Lung (tissue), 12 donors: ENCODE results near the gene MPZL2. TPM values are rescaled to one million over a fixed set of nuclear protein-coding genes. Genes with fewer than 3 reads are reported as not detected.

Experiments
- ATAC-seq: fragments of 200-7000 bp; cut with Tn5 transposase; one replicate; pipeline ENCODE4 v1.9.1; 2020; ENCODE audit warnings: moderate number of reproducible peaks; ENCODE audit not compliant: insufficient read depth, low FRiP score
- DNase-seq, 3 donors: peaks; one replicate each; pipeline ENCODE4 v3.0.0-alpha.2; 2013 to 2017
- H3K27ac ChIP-seq, 2 donors: one replicate each; pipeline ENCODE4 v1.5.1; 2013; ENCODE audit warnings: mild to moderate bottlenecking in 2 of 2, moderate library complexity in 2 of 2, control low read depth in 1 of 2, inconsistent platforms in 1 of 2, low read depth in 1 of 2, low read length in 1 of 2
- H3K27me3 ChIP-seq, 3 donors: one replicate each; pipeline ENCODE4 v1.5.1; 2013; ENCODE audit warnings: low read length in 2 of 3; ENCODE audit not compliant: control insufficient read depth in 3 of 3, insufficient read depth in 3 of 3
- H3K36me3 ChIP-seq, 4 donors: one replicate each; pipeline ENCODE4 v1.5.1; 2013; ENCODE audit warnings: low read length in 4 of 4, mild to moderate bottlenecking in 1 of 4, moderate library complexity in 1 of 4; ENCODE audit not compliant: control insufficient read depth in 4 of 4, insufficient read depth in 4 of 4
- H3K4me1 ChIP-seq, 5 donors: one replicate each; pipeline ENCODE4 v1.5.1; 2013; ENCODE audit warnings: low read length in 5 of 5, mild to moderate bottlenecking in 2 of 5, moderate library complexity in 1 of 5; ENCODE audit not compliant: control insufficient read depth in 5 of 5, insufficient read depth in 5 of 5
- H3K4me3 ChIP-seq: one replicate; pipeline ENCODE4 v1.5.1; 2013; ENCODE audit warnings: mild to moderate bottlenecking, control low read depth, moderate library complexity
- H3K9ac ChIP-seq, 2 donors: one replicate each; pipeline ENCODE4 v1.5.1; 2013; ENCODE audit warnings: low read length in 2 of 2, control low read depth in 1 of 2; ENCODE audit not compliant: insufficient read depth in 1 of 2
- H3K9me3 ChIP-seq, 4 donors: one replicate each; pipeline ENCODE4 v1.5.1; 2013; ENCODE audit warnings: low read length in 3 of 4, mild to moderate bottlenecking in 1 of 4, moderate library complexity in 1 of 4; ENCODE audit not compliant: control insufficient read depth in 4 of 4, insufficient read depth in 3 of 4
- WGBS, 2 donors: extraction: QIAGEN DNeasy Blood & Tissue Kit; methylation state at CpG; one replicate each; pipeline ENCODE4 v1.1.7; 2013; 5-methylcytosine and 5-hydroxymethylcytosine counted together
- polyA plus RNA-seq, 2 donors: library from polyadenylated mRNA; stranded (reverse); fragments of 200-250 nt; gene quantifications; one replicate each; pipeline ENCODE4 v1.2.1, GENCODE V29; 2013
- total RNA-seq, 2 donors: library from RNA; depleted of rRNA in 1 of 2; stranded (reverse); fragments of >200 nt in 1 of 2; gene quantifications; one replicate each; pipeline ENCODE4 v1.2.1, GENCODE V29; 2014 to 2021
- TF ChIP-seq, protein P1 (sequence below): IDR thresholded peaks from 2 replicates; pipeline ENCODE4 v1.5.1; 2012; ENCODE audit warnings: mild to moderate bottlenecking; ENCODE audit errors: control extremely low read depth, extremely low read depth
- donor health status: control.
- donor health status: control.
- donor health status: Bipolar disorder and iron deficiency.
- donor health status: healthy.
- donor health status: DM: yes; HTN: yes; CAD: no.

The MPZL2 gene
- total and polyA plus RNA-seq, 4 donors, result 87.2 to 143 (median 118) TPM

DNA sequence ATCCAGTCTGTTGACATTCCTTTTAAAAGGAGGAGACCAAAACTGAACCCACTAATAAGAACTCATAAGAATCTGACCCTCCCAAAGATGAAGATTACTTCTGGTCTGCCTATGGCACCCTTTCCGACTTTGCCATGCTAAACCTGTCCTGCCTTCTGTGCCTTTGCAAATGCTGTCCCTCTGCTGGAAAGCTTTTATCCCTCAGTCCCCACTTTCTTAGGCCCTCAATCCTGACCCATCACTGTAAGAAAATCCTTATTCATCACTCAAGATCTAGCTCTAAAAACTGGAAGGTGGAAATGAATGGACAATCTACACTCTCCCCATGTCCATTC, 22.4 kb downstream of the MPZL2 start:
- H3K4me1 ChIP-seq, result peaks cover 0 to 13% (median 4%) of the 10 kb centered on the region in 5 donors
- ATAC-seq, result no peak

GRCh38 chr11:118240999-118241763, 22.9 kb downstream of the MPZL2 start:
- peaks cover 0 to 17% (median 4%) of the 10 kb centered on the region in 5 donors for H3K4me1 ChIP-seq
- peak; percentile 75 for ATAC-seq
- H3K4me3 ChIP-seq, result no peak overlapping the region
- peaks cover 0 to 38% (median 10%) of the 10 kb centered on the region in 3 donors for H3K27me3 ChIP-seq
- TF ChIP-seq, protein P1, sequence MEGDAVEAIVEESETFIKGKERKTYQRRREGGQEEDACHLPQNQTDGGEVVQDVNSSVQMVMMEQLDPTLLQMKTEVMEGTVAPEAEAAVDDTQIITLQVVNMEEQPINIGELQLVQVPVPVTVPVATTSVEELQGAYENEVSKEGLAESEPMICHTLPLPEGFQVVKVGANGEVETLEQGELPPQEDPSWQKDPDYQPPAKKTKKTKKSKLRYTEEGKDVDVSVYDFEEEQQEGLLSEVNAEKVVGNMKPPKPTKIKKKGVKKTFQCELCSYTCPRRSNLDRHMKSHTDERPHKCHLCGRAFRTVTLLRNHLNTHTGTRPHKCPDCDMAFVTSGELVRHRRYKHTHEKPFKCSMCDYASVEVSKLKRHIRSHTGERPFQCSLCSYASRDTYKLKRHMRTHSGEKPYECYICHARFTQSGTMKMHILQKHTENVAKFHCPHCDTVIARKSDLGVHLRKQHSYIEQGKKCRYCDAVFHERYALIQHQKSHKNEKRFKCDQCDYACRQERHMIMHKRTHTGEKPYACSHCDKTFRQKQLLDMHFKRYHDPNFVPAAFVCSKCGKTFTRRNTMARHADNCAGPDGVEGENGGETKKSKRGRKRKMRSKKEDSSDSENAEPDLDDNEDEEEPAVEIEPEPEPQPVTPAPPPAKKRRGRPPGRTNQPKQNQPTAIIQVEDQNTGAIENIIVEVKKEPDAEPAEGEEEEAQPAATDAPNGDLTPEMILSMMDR, result no peak
- peak overlapping the region; percentile 43 to 98 for H3K27ac ChIP-seq
- 8 to 18% methylated on average over 9 of the region's 9 CpGs for WGBS, 2 donors
- DNase-seq, result no peak
- H3K36me3 ChIP-seq, result no peaks in the 10 kb centered on the region
- H3K9ac ChIP-seq, result no peak overlapping the region
- H3K9me3 ChIP-seq, result no peaks in the 10 kb centered on the region

More for the DNA sequence above, 22.4 kb downstream of the MPZL2 start:
- no peaks in the 10 kb centered on the region for H3K9me3 ChIP-seq
- H3K9ac ChIP-seq, result no peak overlapping the region
- no peaks in the 10 kb centered on the region for H3K36me3 ChIP-seq
- peaks cover 0 to 39% (median 11%) of the 10 kb centered on the region in 3 donors for H3K27me3 ChIP-seq
- WGBS, 2 donors, result 55 to 77% methylated on average over 1 of the region's 1 CpG
- H3K27ac ChIP-seq, result peak overlapping the region; percentile 59 to 98
- TF ChIP-seq, protein P1, result no peak
- no peak overlapping the region for H3K4me3 ChIP-seq
- no peak for DNase-seq

DNA sequence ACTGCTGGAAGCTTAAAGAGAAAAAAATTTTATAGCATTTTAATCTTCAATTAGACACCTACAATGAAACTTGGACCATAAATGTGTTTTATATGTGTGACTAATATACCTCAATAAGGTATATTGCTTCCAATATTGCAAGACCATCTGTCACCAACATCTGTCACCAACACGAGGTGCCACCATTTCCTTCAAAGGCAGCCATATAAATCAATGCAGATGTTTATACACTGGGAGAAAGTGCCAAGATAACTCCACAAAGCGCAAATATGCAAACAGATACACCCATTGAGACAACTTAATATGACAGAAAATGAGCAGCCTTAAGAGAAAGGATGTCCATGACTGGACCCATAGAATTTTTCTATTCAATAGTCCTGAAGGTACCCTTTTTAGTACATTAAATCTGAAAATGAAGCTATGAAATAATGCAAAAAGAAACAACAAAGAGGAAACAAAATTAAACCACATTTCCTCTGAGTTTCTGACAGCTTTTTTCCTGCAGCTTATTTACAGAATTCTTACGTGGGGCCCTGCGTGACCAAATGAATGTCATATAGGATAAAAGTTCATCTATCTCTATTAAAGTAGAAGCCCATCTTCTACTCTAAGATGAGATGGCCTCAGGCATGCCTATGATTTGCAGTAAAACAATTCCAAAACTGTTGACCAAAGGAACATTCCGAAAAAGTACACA, 24.4 kb downstream of the MPZL2 start:
- Histone ChIP-seq H3K4me1 (peaks cover 0 to 17% (median 4%) of the 10 kb centered on the region in 5 donors), H3K4me3 (no peak overlapping the region), H3K27ac (peak overlapping the region in 1 of 2 donors; percentile 26)

More for the DNA sequence above, 24.4 kb downstream of the MPZL2 start:
- Histone ChIP-seq H3K36me3 (no peaks in the 10 kb centered on the region), H3K27me3 (peaks cover 0 to 30% (median 0%) of the 10 kb centered on the region in 3 donors), H3K9me3 (no peaks in the 10 kb centered on the region), H3K9ac (no peak overlapping the region)
- 38 to 44% methylated on average over 5 of the region's 5 CpGs for WGBS, 2 donors
- TF ChIP-seq, protein P1, result no peak
- no peak for ATAC-seq
- DNase-seq, result no peak
